H1 (cell line): Measurements from ENCODE around the gene RARA. TPM values are rescaled to one million over a fixed set of nuclear protein-coding genes. Genes with fewer than 3 reads are reported as not detected.

Source experiments
- CTCF ChIA-PET: fragments of 300-600 bp; sonication (Branson Sonifier 250); formaldehyde crosslinking; loops from one replicate; lab custom pipeline; 2021; ENCODE audit not compliant: partially characterized antibody; lab: Charles Lee
- POLR2A ChIA-PET: fragments of 300-600 bp; sonication (Branson Sonifier 250); formaldehyde crosslinking; loops from one replicate; lab custom pipeline; 2021; ENCODE audit warnings: inconsistent platforms; ENCODE audit not compliant: partially characterized antibody; lab: Charles Lee
- DNase-seq, 2 experiments: peaks; one replicate each; pipeline versions ENCODE4 v3.0.0 to v3.0.0-alpha.2; 2010 to 2022; ENCODE audit warnings: low spot score in 2 of 2, low read depth in 1 of 2, mixed read lengths in 1 of 2
- FAIRE-seq: peaks from 2 replicates; lab custom pipeline; 2011; peaks lifted over from hg19 to GRCh38; lab: Jason Lieb, UNC
- H2AFZ ChIP-seq: 2 replicates; pipeline ENCODE4 v1.8.1; 2012; ENCODE audit warnings: low read length, inconsistent platforms
- H2AK5ac ChIP-seq: 2 replicates; pipeline ENCODE4 v1.6.1; 2013; ENCODE audit warnings: low read depth, low read length
- H2BK120ac ChIP-seq: replicated peaks from 2 replicates; pipeline ENCODE3; 2013; ENCODE audit warnings: low read depth, low read length, inconsistent platforms
- H2BK12ac ChIP-seq: 2 replicates; pipeline ENCODE4 v1.6.1; 2013; ENCODE audit warnings: low read depth, low read length
- H2BK15ac ChIP-seq: 2 replicates; pipeline ENCODE4 v1.6.1; 2013; ENCODE audit warnings: low read length
- H2BK20ac ChIP-seq: 2 replicates; pipeline ENCODE4 v1.6.1; 2013; ENCODE audit warnings: low read length
- H2BK5ac ChIP-seq: 2 replicates; pipeline ENCODE4 v1.6.1; 2013; ENCODE audit warnings: low read depth, low read length
- H3K14ac ChIP-seq: 2 replicates; pipeline ENCODE4 v1.6.1; 2013; ENCODE audit warnings: inconsistent platforms; ENCODE audit not compliant: insufficient read length
- H3K18ac ChIP-seq: 2 replicates; pipeline ENCODE4 v1.6.1; 2013; ENCODE audit warnings: low read length; ENCODE audit errors: extremely low read depth
- H3K23ac ChIP-seq: 2 replicates; pipeline ENCODE4 v1.6.1; 2013; ENCODE audit warnings: inconsistent platforms; ENCODE audit not compliant: insufficient read length
- H3K23me2 ChIP-seq: 2 replicates; pipeline ENCODE4 v1.6.1; 2013; ENCODE audit warnings: low read depth, low read length
- H3K27ac ChIP-seq: 2 replicates; pipeline ENCODE4 v1.6.1; 2011; ENCODE audit warnings: low read depth, low read length, inconsistent platforms
- H3K27me3 ChIP-seq, 4 experiments: replicated peaks in 1 of 4; 1 replicate in 1 of 4; 2 replicates in 3 of 4; pipeline versions ENCODE4 v1.6.1 to v1.8.1; 2011 to 2013; ENCODE audit warnings: low read length in 3 of 4, mild to moderate bottlenecking in 3 of 4, inconsistent platforms in 2 of 4, mixed read lengths in 2 of 4, moderate library complexity in 1 of 4; ENCODE audit not compliant: control insufficient read depth in 3 of 4, insufficient read depth in 3 of 4; ENCODE audit errors: extremely low read depth in 1 of 4
- H3K36me3 ChIP-seq, 4 experiments: 2 replicates each; pipeline versions ENCODE4 v1.6.1 to v1.8.1; 2011 to 2013; ENCODE audit warnings: mild to moderate bottlenecking in 4 of 4, low read length in 3 of 4, moderate library complexity in 2 of 4, control low read depth in 1 of 4, inconsistent platforms in 1 of 4; ENCODE audit not compliant: insufficient read depth in 4 of 4, control insufficient read depth in 2 of 4
- H3K4ac ChIP-seq: replicated peaks from 2 replicates; pipeline ENCODE3; 2013; ENCODE audit warnings: low read length, low read depth, mixed read lengths, inconsistent platforms; ENCODE audit not compliant: insufficient read length
- H3K4me1 ChIP-seq, 4 experiments: replicated peaks in 1 of 4; 1 replicate in 1 of 4; 2 replicates in 3 of 4; pipeline versions ENCODE4 v1.6.1 to v1.8.1; 2011 to 2013; ENCODE audit warnings: low read length in 3 of 4, inconsistent platforms in 2 of 4, mixed read lengths in 1 of 4; ENCODE audit not compliant: insufficient read depth in 4 of 4, control insufficient read depth in 3 of 4
- H3K4me2 ChIP-seq, 2 experiments: 2 replicates each; pipeline versions ENCODE4 v1.6.1 to v1.8.1; 2011 to 2013; ENCODE audit warnings: low read depth in 2 of 2, low read length in 2 of 2, control low read depth in 1 of 2, inconsistent platforms in 1 of 2, mild to moderate bottlenecking in 1 of 2; ENCODE audit not compliant: insufficient read depth in 1 of 2
- H3K4me3 ChIP-seq, 4 experiments: fragments of 200-600, 300-600 bp in 1 of 4; sonication (generic), shearing (Covaris generic), sonication (Bioruptor Twin) in 1 of 4; 2 replicates each; pipeline versions ENCODE4 v1.5.1 to v1.8.1; 2011 to 2016; ENCODE audit warnings: low read length in 4 of 4, low read depth in 3 of 4, control low read depth in 2 of 4, inconsistent platforms in 2 of 4, mild to moderate bottlenecking in 2 of 4, mixed read lengths in 1 of 4, moderate library complexity in 1 of 4; ENCODE audit not compliant: insufficient read depth in 2 of 4; ENCODE audit errors: extremely low read depth in 1 of 4
- H3K56ac ChIP-seq: replicated peaks from 2 replicates; pipeline ENCODE3; 2013; ENCODE audit warnings: low read depth, mild to moderate bottlenecking, mixed read lengths, low read length, inconsistent platforms; ENCODE audit not compliant: insufficient read length
- H3K79me1 ChIP-seq: 2 replicates; pipeline ENCODE4 v1.6.1; 2013; ENCODE audit warnings: low read depth, low read length, control low read depth
- H3K79me2 ChIP-seq, 2 experiments: 2 replicates each; pipeline versions ENCODE4 v1.6.1 to v1.8.1; 2012 to 2013; ENCODE audit warnings: low read length in 2 of 2, mild to moderate bottlenecking in 2 of 2, inconsistent platforms in 1 of 2; ENCODE audit not compliant: insufficient read depth in 2 of 2, control insufficient read depth in 1 of 2
- H3K9ac ChIP-seq, 4 experiments: replicated peaks in 1 of 4; 1 replicate in 1 of 4; 2 replicates in 3 of 4; pipeline versions ENCODE4 v1.6.1 to v1.8.1; 2011 to 2013; ENCODE audit warnings: low read depth in 3 of 4, low read length in 3 of 4, control low read depth in 2 of 4, mild to moderate bottlenecking in 2 of 4, moderate library complexity in 2 of 4, inconsistent platforms in 1 of 4; ENCODE audit errors: extremely low read depth in 1 of 4
- H3K9me3 ChIP-seq, 2 experiments: 2 replicates each; pipeline versions ENCODE4 v1.6.1 to v1.8.1; 2012 to 2013; ENCODE audit warnings: mild to moderate bottlenecking in 2 of 2, moderate library complexity in 2 of 2, control low read depth in 1 of 2, inconsistent platforms in 1 of 2, low read depth in 1 of 2, low read length in 1 of 2, mixed read lengths in 1 of 2; ENCODE audit not compliant: insufficient read depth in 2 of 2
- H4K20me1 ChIP-seq, 2 experiments: replicated peaks in 1 of 2; 2 replicates each; pipeline versions ENCODE3 to v1.8.1; 2011 to 2013; ENCODE audit warnings: inconsistent platforms in 2 of 2, low read length in 2 of 2, mild to moderate bottlenecking in 1 of 2; ENCODE audit not compliant: insufficient read depth in 2 of 2, control insufficient read depth in 1 of 2
- H4K5ac ChIP-seq: 2 replicates; pipeline ENCODE4 v1.6.1; 2013; ENCODE audit warnings: low read length, low read depth, mixed read lengths, inconsistent platforms; ENCODE audit not compliant: insufficient read length
- H4K8ac ChIP-seq: 2 replicates; pipeline ENCODE4 v1.8.0; 2013; ENCODE audit warnings: mild to moderate bottlenecking, moderate library complexity, low read length, inconsistent platforms; ENCODE audit not compliant: insufficient read depth; ENCODE audit errors: extremely low read depth
- H4K91ac ChIP-seq: replicated peaks from 2 replicates; pipeline ENCODE3; 2013; ENCODE audit warnings: low read length, mixed read lengths, inconsistent platforms; ENCODE audit not compliant: insufficient read length
- CHD2 ChIP-seq: IDR thresholded peaks from 2 replicates; pipeline ENCODE4 v1.6.1; 2012; ENCODE audit warnings: low read length, improper control_type of control experiment
- TAF1 ChIP-seq: IDR thresholded peaks from 2 replicates; pipeline ENCODE4 v1.6.1; 2011; ENCODE audit warnings: mild to moderate bottlenecking, low read depth, low read length
- WGBS, 2 experiments: shearing (Covaris generic) in 1 of 2; methylation state at CpG; one replicate each; pipeline versions ENCODE4 v1.1.6 to v1.1.7; 2013 to 2015; ENCODE audit warnings: low lambda C conversion rate in 2 of 2, mixed read lengths in 2 of 2, inconsistent platforms in 1 of 2, low coverage in 1 of 2, missing lambda C conversion rate in 1 of 2; ENCODE audit not compliant: insufficient replicate concordance in 2 of 2, insufficient coverage in 1 of 2, insufficient read length in 1 of 2; ENCODE audit errors: extremely low coverage in 1 of 2, missing lambda C conversion rate in 1 of 2; 5-methylcytosine and 5-hydroxymethylcytosine counted together
- polyA plus RNA-seq, 7 experiments: library from polyadenylated mRNA; depleted of rRNA in 3 of 7; stranded (reverse) in 5 of 7; unstranded in 2 of 7; fragments of >200 nt in 5 of 7; fragments of 200-250 nt in 2 of 7; gene quantifications; 1 replicate in 5 of 7; 2 replicates in 1 of 7; 4 replicates in 1 of 7; pipeline versions ENCODE4 v1.2.1 to v1.2.3, GENCODE V29; 2011 to 2013; ENCODE audit warnings: missing spikeins in 2 of 7, mixed read lengths in 2 of 7
- total RNA-seq: library from RNA; stranded (reverse); fragmentation: NEBNext Ultra II Directional; extraction: Animal tissue kit (Norgen Biotek cat#: 25700); gene quantifications from 2 replicates; pipeline ENCODE4 v1.2.1, GENCODE V29; 2021

The RARA gene
- total and polyA plus RNA-seq, 2 of the 8 experiments (the other 6 are each of a cell fraction or from before 2014, with no cell fraction given), result 4.4 to 16.5 TPM

GRCh38 chr17:40331743-40332641 lies 23.0 kb downstream of the RARA start:
- Histone ChIP-seq H2BK20ac (no peak overlapping the region), H2AK5ac (no peak overlapping the region), H4K91ac (no peak overlapping the region), H2AFZ (no peak overlapping the region), H3K9ac (no peak overlapping the region), H2BK15ac (no peak overlapping the region), H3K4me1 (peaks cover 0 to 4% (median 1%) of the 10 kb centered on the region in 4 experiments; a peak in 3 of 7 replicates), H2BK12ac (no peak overlapping the region), H2BK5ac (no peak overlapping the region), H4K8ac (no peak overlapping the region), H4K20me1 (peaks cover 15 to 16% of the 10 kb centered on the region in 2 experiments), H3K27ac (no peak overlapping the region), H2BK120ac (no peak overlapping the region), H3K23me2 (no peaks in the 10 kb centered on the region), H3K23ac (no peak overlapping the region), H3K4ac (no peak overlapping the region), H3K18ac (no peak overlapping the region), H3K79me1 (peaks cover 9% of the 10 kb centered on the region; the same call in 1 of the 2 replicates), H3K56ac (no peak overlapping the region), H3K79me2 (peaks cover 0 to 6% of the 10 kb centered on the region in 2 experiments; a peak in 1 of 4 replicates), H3K4me2 (no peak overlapping the region), H4K5ac (no peak overlapping the region), H3K36me3 (no peaks in the 10 kb centered on the region), H3K9me3 (no peaks in the 10 kb centered on the region), H3K27me3 (peaks cover 0 to 10% (median 2%) of the 10 kb centered on the region in 4 experiments; a peak in 4 of 7 replicates), H3K4me3 (no peak overlapping the region), H3K14ac (no peak overlapping the region)
- no peak for TF ChIP-seq TAF1
- no peak for TF ChIP-seq CHD2
- POLR2A ChIA-PET, result interaction anchor here (0.6 to 3.1 kb wide), 5 partner anchors 9 to 361 kb away, joined by 3 to 22 read pairs (median 4); partner anchors contain the start of gene RARA
- FAIRE-seq (no peak), DNase-seq (no peak)
- CTCF ChIA-PET, result interaction anchor here (1.2 to 39.2 kb wide), 5 partner anchors 13 to 26 kb away, joined by 4 to 1198 read pairs (median 6); partner anchors contain the start of genes GJD3 and RARA
- WGBS, 2 experiments, result 88% methylated on average over 20 of the region's 22 CpGs; no CpG with 5 or more reads in 1 of the 2 experiments
